Lung (tissue), 12 donors: ENCODE results near the gene IDH2. TPM values are rescaled to one million over a fixed set of nuclear protein-coding genes. Genes with fewer than 3 reads are reported as not detected.
A peak's percentile ranks its signal among the peaks of the same experiment; 100 is the strongest.

Source experiments
- ATAC-seq: fragments of 200-7000 bp; cut with Tn5 transposase; one replicate; pipeline ENCODE4 v1.9.1; 2020; ENCODE audit warnings: moderate number of reproducible peaks; ENCODE audit not compliant: insufficient read depth, low FRiP score
- DNase-seq, 3 donors: peaks; one replicate each; pipeline ENCODE4 v3.0.0-alpha.2; 2013 to 2017
- H3K27ac ChIP-seq, 2 donors: one replicate each; pipeline ENCODE4 v1.5.1; 2013; ENCODE audit warnings: mild to moderate bottlenecking in 2 of 2, moderate library complexity in 2 of 2, control low read depth in 1 of 2, inconsistent platforms in 1 of 2, low read depth in 1 of 2, low read length in 1 of 2
- H3K27me3 ChIP-seq, 3 donors: one replicate each; pipeline ENCODE4 v1.5.1; 2013; ENCODE audit warnings: low read length in 2 of 3; ENCODE audit not compliant: control insufficient read depth in 3 of 3, insufficient read depth in 3 of 3
- H3K36me3 ChIP-seq, 4 donors: one replicate each; pipeline ENCODE4 v1.5.1; 2013; ENCODE audit warnings: low read length in 4 of 4, mild to moderate bottlenecking in 1 of 4, moderate library complexity in 1 of 4; ENCODE audit not compliant: control insufficient read depth in 4 of 4, insufficient read depth in 4 of 4
- H3K4me1 ChIP-seq, 5 donors: one replicate each; pipeline ENCODE4 v1.5.1; 2013; ENCODE audit warnings: low read length in 5 of 5, mild to moderate bottlenecking in 2 of 5, moderate library complexity in 1 of 5; ENCODE audit not compliant: control insufficient read depth in 5 of 5, insufficient read depth in 5 of 5
- H3K4me3 ChIP-seq: one replicate; pipeline ENCODE4 v1.5.1; 2013; ENCODE audit warnings: mild to moderate bottlenecking, control low read depth, moderate library complexity
- H3K9ac ChIP-seq, 2 donors: one replicate each; pipeline ENCODE4 v1.5.1; 2013; ENCODE audit warnings: low read length in 2 of 2, control low read depth in 1 of 2; ENCODE audit not compliant: insufficient read depth in 1 of 2
- H3K9me3 ChIP-seq, 4 donors: one replicate each; pipeline ENCODE4 v1.5.1; 2013; ENCODE audit warnings: low read length in 3 of 4, mild to moderate bottlenecking in 1 of 4, moderate library complexity in 1 of 4; ENCODE audit not compliant: control insufficient read depth in 4 of 4, insufficient read depth in 3 of 4
- WGBS, 2 donors: extraction: QIAGEN DNeasy Blood & Tissue Kit; methylation state at CpG; one replicate each; pipeline ENCODE4 v1.1.7; 2013; 5-methylcytosine and 5-hydroxymethylcytosine counted together
- polyA plus RNA-seq, 2 donors: library from polyadenylated mRNA; stranded (reverse); fragments of 200-250 nt; gene quantifications; one replicate each; pipeline ENCODE4 v1.2.1, GENCODE V29; 2013
- total RNA-seq, 2 donors: library from RNA; depleted of rRNA in 1 of 2; stranded (reverse); fragments of >200 nt in 1 of 2; gene quantifications; one replicate each; pipeline ENCODE4 v1.2.1, GENCODE V29; 2014 to 2021
- TF ChIP-seq, protein P1 (sequence below): IDR thresholded peaks from 2 replicates; pipeline ENCODE4 v1.5.1; 2012; ENCODE audit warnings: mild to moderate bottlenecking; ENCODE audit errors: control extremely low read depth, extremely low read depth
- donor health status: control.
- donor health status: control.
- donor health status: Bipolar disorder and iron deficiency.
- donor health status: healthy.
- donor health status: DM: yes; HTN: yes; CAD: no.

IDH2 gene
- total and polyA plus RNA-seq, 4 donors, result 52.0 to 85.8 (median 72.3) TPM

DNA sequence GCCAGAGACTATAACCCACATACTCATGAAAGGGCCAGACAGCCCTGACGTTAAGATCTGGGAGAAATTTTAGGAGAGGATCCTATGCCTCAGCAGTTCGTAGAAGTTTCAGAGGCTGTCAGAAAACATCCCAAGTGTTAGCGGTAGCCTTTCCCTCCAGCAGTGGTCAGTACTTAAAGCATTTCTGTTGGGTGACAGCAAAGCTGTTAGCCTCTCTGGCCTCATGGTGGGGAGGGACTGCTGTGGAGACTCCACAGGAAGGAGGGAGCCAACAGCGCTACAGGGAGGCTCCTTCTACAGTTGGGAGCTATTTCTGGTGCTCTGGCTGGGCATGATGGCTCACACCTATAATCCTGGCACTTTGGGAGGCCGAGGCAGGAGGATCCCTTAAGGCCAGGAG is 27.4 kb downstream of the IDH2 start:
- no peaks in the 10 kb centered on the region for H3K9me3 ChIP-seq
- 84 to 85% methylated on average over 5 of the region's 5 CpGs for WGBS, 2 donors
- H3K4me3 ChIP-seq, result no peak overlapping the region
- peaks cover 0 to 41% (median 35%) of the 10 kb centered on the region in 4 donors for H3K36me3 ChIP-seq
- ATAC-seq, result no peak
- H3K9ac ChIP-seq, result no peak overlapping the region
- H3K4me1 ChIP-seq, result peaks cover 0 to 3% (median 0%) of the 10 kb centered on the region in 5 donors
- DNase-seq, result no peak
- TF ChIP-seq, protein P1, sequence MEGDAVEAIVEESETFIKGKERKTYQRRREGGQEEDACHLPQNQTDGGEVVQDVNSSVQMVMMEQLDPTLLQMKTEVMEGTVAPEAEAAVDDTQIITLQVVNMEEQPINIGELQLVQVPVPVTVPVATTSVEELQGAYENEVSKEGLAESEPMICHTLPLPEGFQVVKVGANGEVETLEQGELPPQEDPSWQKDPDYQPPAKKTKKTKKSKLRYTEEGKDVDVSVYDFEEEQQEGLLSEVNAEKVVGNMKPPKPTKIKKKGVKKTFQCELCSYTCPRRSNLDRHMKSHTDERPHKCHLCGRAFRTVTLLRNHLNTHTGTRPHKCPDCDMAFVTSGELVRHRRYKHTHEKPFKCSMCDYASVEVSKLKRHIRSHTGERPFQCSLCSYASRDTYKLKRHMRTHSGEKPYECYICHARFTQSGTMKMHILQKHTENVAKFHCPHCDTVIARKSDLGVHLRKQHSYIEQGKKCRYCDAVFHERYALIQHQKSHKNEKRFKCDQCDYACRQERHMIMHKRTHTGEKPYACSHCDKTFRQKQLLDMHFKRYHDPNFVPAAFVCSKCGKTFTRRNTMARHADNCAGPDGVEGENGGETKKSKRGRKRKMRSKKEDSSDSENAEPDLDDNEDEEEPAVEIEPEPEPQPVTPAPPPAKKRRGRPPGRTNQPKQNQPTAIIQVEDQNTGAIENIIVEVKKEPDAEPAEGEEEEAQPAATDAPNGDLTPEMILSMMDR, result no peak
- H3K27me3 ChIP-seq, result no peaks in the 10 kb centered on the region
- H3K27ac ChIP-seq, result peak overlapping the region in 1 of 2 donors; percentile 13

DNA sequence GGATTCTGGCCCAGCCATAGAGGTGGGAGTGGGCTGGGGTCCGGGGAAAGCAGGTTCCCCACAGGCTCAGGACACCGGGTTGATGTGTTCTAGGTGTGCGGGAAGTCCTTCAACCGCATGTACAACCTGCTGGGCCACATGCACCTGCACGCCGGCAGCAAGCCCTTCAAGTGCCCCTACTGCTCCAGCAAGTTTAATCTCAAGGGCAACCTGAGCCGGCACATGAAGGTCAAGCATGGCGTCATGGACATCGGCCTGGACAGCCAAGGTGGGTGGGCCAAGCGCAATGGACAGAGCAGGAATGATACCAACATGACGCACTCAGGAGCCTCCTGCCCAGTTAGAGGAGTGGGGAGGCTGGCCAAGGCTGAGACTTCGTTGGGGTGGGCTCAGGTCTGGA is 28.2 kb downstream of the IDH2 start:
- Histone ChIP-seq H3K36me3 (peaks cover 0 to 34% (median 32%) of the 10 kb centered on the region in 4 donors), H3K9ac (no peak overlapping the region), H3K4me1 (peaks cover 0 to 3% (median 0%) of the 10 kb centered on the region in 5 donors), H3K9me3 (no peaks in the 10 kb centered on the region), H3K4me3 (no peak overlapping the region), H3K27ac (no peak overlapping the region), H3K27me3 (no peaks in the 10 kb centered on the region)
- ATAC-seq, result no peak
- TF ChIP-seq, protein P1, result no peak
- WGBS, 2 donors, result 79 to 91% methylated on average over 12 of the region's 12 CpGs
- DNase-seq, result no peak

DNA sequence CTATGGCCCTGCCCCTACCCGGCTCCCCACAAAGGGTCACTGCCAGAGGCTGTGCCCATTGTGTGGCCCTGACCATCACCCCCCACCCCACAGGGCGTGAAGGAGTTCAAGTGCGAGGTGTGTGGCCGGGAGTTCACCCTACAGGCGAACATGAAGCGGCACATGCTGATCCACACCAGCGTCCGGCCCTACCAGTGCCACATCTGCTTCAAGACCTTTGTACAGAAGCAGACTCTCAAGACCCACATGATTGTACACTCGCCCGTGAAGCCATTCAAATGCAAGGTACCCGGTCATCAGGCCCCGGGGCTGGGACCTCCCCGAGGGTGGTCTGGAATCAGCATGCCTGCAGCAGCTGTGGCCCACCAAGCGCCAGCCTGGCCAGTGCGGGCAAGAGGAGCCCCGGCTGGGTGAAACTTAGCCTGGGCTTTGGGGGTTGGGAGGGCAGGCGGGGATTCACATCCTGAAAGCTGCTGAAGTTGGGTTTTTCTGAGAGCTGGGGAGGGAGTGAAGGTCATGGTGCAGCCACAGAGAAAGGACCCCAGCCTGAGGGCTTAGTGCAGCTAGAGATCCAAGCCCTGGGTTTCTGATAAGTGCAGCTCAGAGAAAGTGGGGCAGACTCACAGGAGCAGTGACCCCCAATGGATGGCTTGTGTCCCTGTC is 29.2 kb downstream of the IDH2 start:
- Histone ChIP-seq H3K9me3 (no peaks in the 10 kb centered on the region), H3K4me1 (peaks cover 0 to 3% (median 0%) of the 10 kb centered on the region in 5 donors), H3K36me3 (peaks cover 0 to 37% (median 32%) of the 10 kb centered on the region in 4 donors), H3K9ac (no peak overlapping the region), H3K27ac (no peak overlapping the region), H3K27me3 (no peaks in the 10 kb centered on the region), H3K4me3 (no peak overlapping the region)
- no peak for DNase-seq
- 94 to 95% methylated on average over 17 of the region's 17 CpGs for WGBS, 2 donors
- no peak for ATAC-seq
- TF ChIP-seq, protein P1, result no peak
